GM13977 (cell line): Measurements from ENCODE around the gene PDCD6IP.
"Not testable (repeated sequence)": the region's sequence is repeated elsewhere in the genome, so short reads cannot be mapped to it uniquely, and the experiment has no call there.

ENCODE experiments used
- DNase-seq: peaks from one replicate; pipeline ENCODE4 v3.0.0; 2012; ENCODE audit warnings: low spot score
- CTCF ChIP-seq: IDR thresholded peaks from 2 replicates; pipeline ENCODE4 v1.5.1; 2012; ENCODE audit warnings: mild to moderate bottlenecking, control low read depth; ENCODE audit not compliant: insufficient read depth; ENCODE audit errors: extremely low read depth, missing control alignments
- in situ Hi-C: fragments of 300-500 bp; cut with MboI; formaldehyde crosslinking; loops from one replicate; pipeline ENCODE4 v1.12.0; 2022; ENCODE audit warnings: low sequenced_read_pairs, low pct_unique_long_range_greater_than_20kb, mixed read lengths, inconsistent platforms; ENCODE audit not compliant: unreplicated experiment

PDCD6IP gene

GRCh38 chr3:33768578-33769330, 29.7 kb upstream of the PDCD6IP start:
- DNase-seq: no peak
- no peak for TF ChIP-seq CTCF
- in situ Hi-C loops: no loop called here

GRCh38 chr3:33773637-33774036, 24.8 kb upstream of the PDCD6IP start:
- TF ChIP-seq CTCF: no peak
- no peak for DNase-seq
- in situ Hi-C loops: loop anchor here (5.0 kb wide), 1 partner anchor 136 kb away; no protein-coding TSS in a partner anchor

GRCh38 chr3:33775363-33775762, 23.1 kb upstream of the PDCD6IP start:
- no peak for TF ChIP-seq CTCF
- in situ Hi-C loops: loop anchor here (25.0 kb wide), 2 partner anchors 638 to 813 kb away; partner anchors contain the start of gene CCR4
- no peak for DNase-seq

GRCh38 chr3:33777996-33778395, 20.4 kb upstream of the PDCD6IP start:
- DNase-seq: no peak
- no peak for TF ChIP-seq CTCF
- in situ Hi-C loops: loop anchor here (25.0 kb wide), 2 partner anchors 641 to 816 kb away; partner anchors contain the start of gene CCR4

- no peak for TF ChIP-seq CTCF
- DNase-seq: no peak
- in situ Hi-C loops: loop anchor here (25.0 kb wide), 2 partner anchors 642 to 817 kb away; partner anchors contain the start of gene CCR4
Observed at GRCh38 chr3:33779751-33780150, 18.7 kb upstream of the PDCD6IP start.

GRCh38 chr3:33781413-33781812, 17.0 kb upstream of the PDCD6IP start:
- not testable (repeated sequence) for DNase-seq
- in situ Hi-C loops: loop anchor here (25.0 kb wide), 2 partner anchors 644 to 819 kb away; partner anchors contain the start of gene CCR4
